DMS53 treated with DMSO at 0.1 percent for 48 hours (cell line): ENCODE data around the gene IL24.
"Not testable (repeated sequence)": the region's sequence is repeated elsewhere in the genome, so short reads cannot be mapped to it uniquely, and the experiment has no call there.

Source experiments
- DNase-seq: peaks from one replicate; lab custom pipeline; 2025; ENCODE audit not compliant: unreplicated experiment; lab: John Stamatoyannopoulos, UW

Gene IL24

GRCh38 chr1:206897175-206897574 lies at the start of gene IL24:
Gene IL24, plus strand, starts transcription at chr1:206897443. Its CDS starts 390 bp downstream, at chr1:206897833.
- no peak for DNase-seq

- no peak for DNase-seq
Observed at GRCh38 chr1:206847946-206848345, 49.3 kb upstream of the IL24 start.

- no peak for DNase-seq
Observed at GRCh38 chr1:206850401-206850800, 46.8 kb upstream of the IL24 start.

- DNase-seq = no peak
Observed at GRCh38 chr1:206851341-206852010, 45.8 kb upstream of the IL24 start.

GRCh38 chr1:206852662-206853061 lies 44.6 kb upstream of the IL24 start:
- DNase-seq = not testable (repeated sequence)

- DNase-seq = not testable (repeated sequence)
Observed at GRCh38 chr1:206853696-206854095, 43.5 kb upstream of the IL24 start.

- no peak for DNase-seq
Observed at GRCh38 chr1:206854401-206855129, 42.7 kb upstream of the IL24 start.

- no peak for DNase-seq
Observed at GRCh38 chr1:206855859-206856258, 41.4 kb upstream of the IL24 start.

- no peak for DNase-seq
Observed at GRCh38 chr1:206856674-206857464, 40.4 kb upstream of the IL24 start.

GRCh38 chr1:206859082-206859521 lies 38.1 kb upstream of the IL24 start:
- DNase-seq = no peak

GRCh38 chr1:206860165-206860564 lies 37.1 kb upstream of the IL24 start:
- DNase-seq = no peak

- no peak for DNase-seq
Observed at GRCh38 chr1:206863266-206863665, 34.0 kb upstream of the IL24 start.

GRCh38 chr1:206864939-206865671 lies 32.1 kb upstream of the IL24 start, which contains the start of gene IL20:
Gene IL20, plus strand, starts transcription at chr1:206865623. Its CDS starts 230 bp downstream, at chr1:206865853.
- DNase-seq = peak; percentile 75

GRCh38 chr1:206866062-206866461 lies 31.2 kb upstream of the IL24 start:
- DNase-seq = no peak

GRCh38 chr1:206867239-206867638 lies 30.0 kb upstream of the IL24 start:
- no peak for DNase-seq

- no peak for DNase-seq
Observed at GRCh38 chr1:206867716-206868115, 29.5 kb upstream of the IL24 start.

GRCh38 chr1:206868264-206868663 lies 29.0 kb upstream of the IL24 start:
- no peak for DNase-seq

GRCh38 chr1:206872139-206872538 lies 25.1 kb upstream of the IL24 start:
- DNase-seq = no peak

- no peak for DNase-seq
Observed at GRCh38 chr1:206873603-206874188, 23.5 kb upstream of the IL24 start.

- no peak for DNase-seq
Observed at GRCh38 chr1:206875752-206876377, 21.4 kb upstream of the IL24 start.
